GM12878 (cell line): ENCODE data around the gene SHF. TPM values are rescaled to one million over a fixed set of nuclear protein-coding genes. Genes with fewer than 3 reads are reported as not detected.

ENCODE experiments used
- ATAC-seq: fragments of 200-7000 bp; cut with Tn5 transposase; 3 replicates; pipeline ENCODE4 v1.9.1; 2020; ENCODE audit warnings: mild to moderate bottlenecking, moderate library complexity
- BruUV-seq: library from RNA; stranded (reverse); fragments of 400-500 nt; replicated peaks from 2 replicates; lab custom pipeline; 2021; lab: Mats Ljungman, UMichigan
- CTCF ChIA-PET: fragments of 300-600 bp; sonication (Branson Sonifier 250); formaldehyde crosslinking; extraction: SDS; loops from one replicate; lab custom pipeline; 2021; ENCODE audit warnings: inconsistent platforms; lab: Yijun Ruan, JAX
- POLR2A ChIA-PET: fragments of 350-600 bp; formaldehyde crosslinking; extraction: SDS; loops from one replicate; lab custom pipeline; 2021; ENCODE audit warnings: inconsistent platforms; lab: Charles Lee
- RAD21 ChIA-PET: fragments of 300-600 bp; sonication (Branson Sonifier 250); formaldehyde crosslinking; loops from one replicate; lab custom pipeline; 2023; ENCODE audit warnings: antibody characterized with exemption; ENCODE audit not compliant: unreplicated experiment; lab: Charles Lee
- SMC1A ChIA-PET: fragments of 300-600 bp; sonication (Branson Sonifier 250); formaldehyde crosslinking; loops from one replicate; lab custom pipeline; 2023; ENCODE audit not compliant: unreplicated experiment, uncharacterized antibody; lab: Charles Lee
- DNase-seq: peaks from one replicate; pipeline ENCODE4 v3.0.0-alpha.2; 2011; ENCODE audit warnings: low read depth, low spot score
- FAIRE-seq: peaks from 3 replicates; lab custom pipeline; 2011; peaks lifted over from hg19 to GRCh38; lab: Jason Lieb, UNC
- H2AFZ ChIP-seq: 2 replicates; pipeline ENCODE4 v1.6.0; 2011; ENCODE audit warnings: low read depth, low read length, control low read depth; ENCODE audit not compliant: control insufficient read depth
- H3K27ac ChIP-seq: 2 replicates; pipeline ENCODE4 v1.5.1; 2011; ENCODE audit warnings: control low read depth; ENCODE audit not compliant: control insufficient read depth, insufficient read depth
- H3K27me3 ChIP-seq, 2 experiments: replicated peaks in 1 of 2; 2 replicates each; pipeline versions ENCODE4 v1.6.0 to v1.6.1; 2011; ENCODE audit warnings: low read length in 1 of 2; ENCODE audit not compliant: control insufficient read depth in 2 of 2, insufficient read depth in 2 of 2
- H3K36me3 ChIP-seq, 2 experiments: 2 replicates each; pipeline ENCODE4 v1.5.1; 2011; ENCODE audit warnings: low read length in 1 of 2; ENCODE audit not compliant: control insufficient read depth in 2 of 2, insufficient read depth in 2 of 2
- H3K4me1 ChIP-seq: 2 replicates; pipeline ENCODE4 v1.6.1; 2011; ENCODE audit warnings: mild to moderate bottlenecking, low read length, moderate library complexity, mixed read lengths; ENCODE audit not compliant: control insufficient read depth, insufficient read depth
- H3K4me2 ChIP-seq: 2 replicates; pipeline ENCODE4 v1.6.0; 2011; ENCODE audit warnings: control low read depth; ENCODE audit not compliant: control insufficient read depth, insufficient read depth
- H3K4me3 ChIP-seq: fragments of 200-600 bp; sonication (generic); 2 replicates; pipeline ENCODE4 v1.5.1; 2016
- H3K79me2 ChIP-seq: 2 replicates; pipeline ENCODE4 v1.6.0; 2011; ENCODE audit warnings: low read length; ENCODE audit not compliant: control insufficient read depth, insufficient read depth
- H3K9ac ChIP-seq: 2 replicates; pipeline ENCODE4 v1.8.0; 2011; ENCODE audit warnings: low read length, control low read depth, mixed read lengths; ENCODE audit not compliant: control insufficient read depth, insufficient read depth
- H3K9me3 ChIP-seq: replicated peaks from 3 replicates; pipeline ENCODE4 v1.5.1; 2011; ENCODE audit warnings: mild to moderate bottlenecking, low read length; ENCODE audit not compliant: control insufficient read depth, insufficient read depth
- H4K20me1 ChIP-seq: 2 replicates; pipeline ENCODE4 v1.6.0; 2011; ENCODE audit not compliant: control insufficient read depth, insufficient read depth
- NBN ChIP-seq: fragments of 450-650 bp; IDR thresholded peaks from 2 replicates; pipeline ENCODE4 v1.6.1; 2016
- SPI1 ChIP-seq: IDR thresholded peaks from 2 replicates; pipeline ENCODE4 v1.6.1; 2011; ENCODE audit warnings: low read depth, mild to moderate bottlenecking, low read length, moderate library complexity, borderline replicate concordance; ENCODE audit not compliant: insufficient read depth
- YY1 ChIP-seq: IDR thresholded peaks from 2 replicates; pipeline ENCODE4 v1.6.1; 2011; ENCODE audit warnings: low read depth, mild to moderate bottlenecking, low read length
- ZNF207 ChIP-seq: fragments of 450-650 bp; IDR thresholded peaks from 2 replicates; pipeline ENCODE4 v1.6.1; 2014; ENCODE audit warnings: antibody characterized with exemption, mild to moderate bottlenecking, borderline replicate concordance
- WGBS: methylation state at CpG from one replicate; pipeline ENCODE4 v1.1.6; 2016; ENCODE audit warnings: low lambda C conversion rate; ENCODE audit not compliant: insufficient replicate concordance, insufficient coverage; ENCODE audit errors: missing lambda C conversion rate; 5-methylcytosine and 5-hydroxymethylcytosine counted together
- in situ Hi-C: fragments of 300-500 bp; cut with MboI; formaldehyde crosslinking; loops from 9 replicates; pipeline ENCODE4 v1.14.3; 2018; ENCODE audit warnings: mixed read lengths
- intact Hi-C: fragments of 100-400 bp; cut with micrococcal nuclease; formaldehyde crosslinking; loops from one replicate; pipeline ENCODE4 v1.14.2; 2022; ENCODE audit not compliant: unreplicated experiment
- polyA plus RNA-seq, 11 experiments: library from polyadenylated mRNA; depleted of rRNA in 4 of 11; unstranded in 6 of 11; stranded (reverse) in 5 of 11; fragments of >200 nt; fragmentation: Nextera tagmentation in 4 of 11; fragmentation: Illumina TruSeq in 1 of 11; extraction: Ambion mirVana in 4 of 11; extraction: Trizol in 1 of 11; gene quantifications; 1 replicate in 1 of 11; 2 replicates in 10 of 11; pipeline versions ENCODE4 v1.2.1 to v1.2.3, GENCODE V29; 2011 to 2016; ENCODE audit warnings: inconsistent platforms in 2 of 11, missing spikeins in 2 of 11, low read depth in 1 of 11
- total RNA-seq, 4 experiments: library from RNA; depleted of rRNA in 3 of 4; stranded (reverse); fragments of >200 nt in 3 of 4; fragmentation: Illumina TruSeq in 1 of 4; extraction: Trizol in 1 of 4; gene quantifications; 2 replicates each; pipeline versions ENCODE4 v1.2.1 to v1.2.3, GENCODE V29; 2013 to 2021
- TF ChIP-seq, protein P1 (sequence below): fragments of 450-650 bp; IDR thresholded peaks from 2 replicates; pipeline ENCODE4 v1.6.1; 2017; ENCODE audit warnings: low read depth, mild to moderate bottlenecking, moderate library complexity
- TF ChIP-seq, protein P2 (sequence below): fragments of 450-650 bp; IDR thresholded peaks from 2 replicates; pipeline ENCODE4 v1.6.1; 2017; ENCODE audit warnings: mild to moderate bottlenecking
- TF ChIP-seq, protein P3 (sequence below): IDR thresholded peaks from 2 replicates; pipeline ENCODE4 v1.6.1; 2012; ENCODE audit warnings: improper control_type of control experiment, low read depth, low read length; ENCODE audit not compliant: insufficient replicate concordance
- TF ChIP-seq, protein P4 (sequence below), 3 experiments: IDR thresholded peaks in 2 of 3; conservative IDR thresholded peaks in 1 of 3; 2 replicates each; pipeline ENCODE4 v1.5.1; 2011; ENCODE audit warnings: low read depth in 3 of 3, low read length in 3 of 3, mild to moderate bottlenecking in 3 of 3, control low read depth in 2 of 3, moderate library complexity in 2 of 3, inconsistent platforms in 1 of 3, mixed read lengths in 1 of 3; ENCODE audit not compliant: control insufficient read depth in 2 of 3, insufficient read depth in 1 of 3; ENCODE audit errors: extremely low read depth in 1 of 3
- TF ChIP-seq, protein P5 (sequence below): fragments of 450-650 bp; conservative IDR thresholded peaks from 2 replicates; pipeline ENCODE4 v1.6.1; 2017; ENCODE audit warnings: mild to moderate bottlenecking, moderate library complexity

The SHF gene
- total and polyA plus RNA-seq, 10 of the 15 experiments (the other 5 are each of a cell fraction or from before 2014, with no cell fraction given) = 0.04 to 5.7 (median 1.0) TPM; not detected in 1

DNA sequence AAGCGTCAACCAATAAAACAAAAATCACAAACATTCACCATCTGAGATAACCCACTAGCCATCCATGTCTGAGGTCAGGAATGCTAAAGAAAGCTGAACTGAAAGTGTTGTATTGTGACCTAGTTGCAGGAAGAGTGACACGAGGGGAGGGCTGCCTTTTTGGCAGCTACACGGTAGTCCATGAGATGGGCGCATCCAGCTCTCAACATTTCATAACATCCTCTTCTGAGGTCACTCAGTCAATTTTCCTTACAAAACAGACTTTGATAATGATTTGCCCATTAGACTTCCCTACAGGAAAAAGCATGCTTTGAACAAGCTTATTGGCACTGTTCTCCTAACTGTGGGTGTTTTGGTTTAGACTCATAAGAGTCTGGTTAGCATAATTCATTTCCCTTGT lies 15.4 kb upstream of the SHF start:
- Histone ChIP-seq H3K79me2 (no peaks in the 10 kb centered on the region), H3K4me1 (no peaks in the 10 kb centered on the region; the same call in none of the 2 replicates), H3K27ac (no peak overlapping the region), H3K4me2 (no peak overlapping the region), H3K27me3 (no peaks in the 10 kb centered on the region), H3K9ac (no peak overlapping the region), H3K4me3 (no peak overlapping the region), H2AFZ (peak overlapping the region; percentile 25; the same call in 1 of the 2 replicates), H4K20me1 (no peaks in the 10 kb centered on the region), H3K9me3 (no peaks in the 10 kb centered on the region), H3K36me3 (no peaks in the 10 kb centered on the region)
- ATAC-seq (no peak), DNase-seq (no peak), FAIRE-seq (no peak)
- ChIA-PET CTCF (interaction anchor here (0.6 to 11.2 kb wide), 18 partner anchors 14 to 385 kb away, joined by 3 to 253 read pairs (median 10); a partner anchor contains a TSS), RAD21 (interaction anchor here (0.6 to 8.2 kb wide), 10 partner anchors 9 to 228 kb away, joined by 3 to 104 read pairs (median 4); partner anchors contain the start of gene SHF), SMC1A (interaction anchor here (1.0 to 14.4 kb wide), 10 partner anchors 9 to 386 kb away, joined by 3 to 159 read pairs (median 7); a partner anchor contains a TSS), POLR2A (interaction anchor here (1.0 to 2.1 kb wide), 2 partner anchors 22 to 37 kb away, joined by 6 to 7 read pairs; no protein-coding TSS in a partner anchor)
- in situ Hi-C loops = loop anchor here (5.0 kb wide), 1 partner anchor 189 kb away; no protein-coding TSS in a partner anchor
- no TSS peak for BruUV-seq
- intact Hi-C loops = loop anchor here (10.0 kb wide), 1 partner anchor 412 kb away; no protein-coding TSS in a partner anchor
- whole genome bisulfite sequencing = 40% methylated on average over 4 of the region's 4 CpGs
- TF ChIP-seq NBN (0 out of 2 replicates have a peak, but pooled peaks have one; percentile 34), ZNF207 (no peak), SPI1 (peak; percentile 28; the same call in 1 of the 2 replicates), YY1 (no peak)
- TF ChIP-seq, protein P1, sequence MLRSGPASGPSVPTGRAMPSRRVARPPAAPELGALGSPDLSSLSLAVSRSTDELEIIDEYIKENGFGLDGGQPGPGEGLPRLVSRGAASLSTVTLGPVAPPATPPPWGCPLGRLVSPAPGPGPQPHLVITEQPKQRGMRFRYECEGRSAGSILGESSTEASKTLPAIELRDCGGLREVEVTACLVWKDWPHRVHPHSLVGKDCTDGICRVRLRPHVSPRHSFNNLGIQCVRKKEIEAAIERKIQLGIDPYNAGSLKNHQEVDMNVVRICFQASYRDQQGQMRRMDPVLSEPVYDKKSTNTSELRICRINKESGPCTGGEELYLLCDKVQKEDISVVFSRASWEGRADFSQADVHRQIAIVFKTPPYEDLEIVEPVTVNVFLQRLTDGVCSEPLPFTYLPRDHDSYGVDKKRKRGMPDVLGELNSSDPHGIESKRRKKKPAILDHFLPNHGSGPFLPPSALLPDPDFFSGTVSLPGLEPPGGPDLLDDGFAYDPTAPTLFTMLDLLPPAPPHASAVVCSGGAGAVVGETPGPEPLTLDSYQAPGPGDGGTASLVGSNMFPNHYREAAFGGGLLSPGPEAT = peak; percentile 49
- TF ChIP-seq, protein P2, sequence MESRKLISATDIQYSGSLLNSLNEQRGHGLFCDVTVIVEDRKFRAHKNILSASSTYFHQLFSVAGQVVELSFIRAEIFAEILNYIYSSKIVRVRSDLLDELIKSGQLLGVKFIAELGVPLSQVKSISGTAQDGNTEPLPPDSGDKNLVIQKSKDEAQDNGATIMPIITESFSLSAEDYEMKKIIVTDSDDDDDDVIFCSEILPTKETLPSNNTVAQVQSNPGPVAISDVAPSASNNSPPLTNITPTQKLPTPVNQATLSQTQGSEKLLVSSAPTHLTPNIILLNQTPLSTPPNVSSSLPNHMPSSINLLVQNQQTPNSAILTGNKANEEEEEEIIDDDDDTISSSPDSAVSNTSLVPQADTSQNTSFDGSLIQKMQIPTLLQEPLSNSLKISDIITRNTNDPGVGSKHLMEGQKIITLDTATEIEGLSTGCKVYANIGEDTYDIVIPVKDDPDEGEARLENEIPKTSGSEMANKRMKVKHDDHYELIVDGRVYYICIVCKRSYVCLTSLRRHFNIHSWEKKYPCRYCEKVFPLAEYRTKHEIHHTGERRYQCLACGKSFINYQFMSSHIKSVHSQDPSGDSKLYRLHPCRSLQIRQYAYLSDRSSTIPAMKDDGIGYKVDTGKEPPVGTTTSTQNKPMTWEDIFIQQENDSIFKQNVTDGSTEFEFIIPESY = no peak
- TF ChIP-seq, protein P3, sequence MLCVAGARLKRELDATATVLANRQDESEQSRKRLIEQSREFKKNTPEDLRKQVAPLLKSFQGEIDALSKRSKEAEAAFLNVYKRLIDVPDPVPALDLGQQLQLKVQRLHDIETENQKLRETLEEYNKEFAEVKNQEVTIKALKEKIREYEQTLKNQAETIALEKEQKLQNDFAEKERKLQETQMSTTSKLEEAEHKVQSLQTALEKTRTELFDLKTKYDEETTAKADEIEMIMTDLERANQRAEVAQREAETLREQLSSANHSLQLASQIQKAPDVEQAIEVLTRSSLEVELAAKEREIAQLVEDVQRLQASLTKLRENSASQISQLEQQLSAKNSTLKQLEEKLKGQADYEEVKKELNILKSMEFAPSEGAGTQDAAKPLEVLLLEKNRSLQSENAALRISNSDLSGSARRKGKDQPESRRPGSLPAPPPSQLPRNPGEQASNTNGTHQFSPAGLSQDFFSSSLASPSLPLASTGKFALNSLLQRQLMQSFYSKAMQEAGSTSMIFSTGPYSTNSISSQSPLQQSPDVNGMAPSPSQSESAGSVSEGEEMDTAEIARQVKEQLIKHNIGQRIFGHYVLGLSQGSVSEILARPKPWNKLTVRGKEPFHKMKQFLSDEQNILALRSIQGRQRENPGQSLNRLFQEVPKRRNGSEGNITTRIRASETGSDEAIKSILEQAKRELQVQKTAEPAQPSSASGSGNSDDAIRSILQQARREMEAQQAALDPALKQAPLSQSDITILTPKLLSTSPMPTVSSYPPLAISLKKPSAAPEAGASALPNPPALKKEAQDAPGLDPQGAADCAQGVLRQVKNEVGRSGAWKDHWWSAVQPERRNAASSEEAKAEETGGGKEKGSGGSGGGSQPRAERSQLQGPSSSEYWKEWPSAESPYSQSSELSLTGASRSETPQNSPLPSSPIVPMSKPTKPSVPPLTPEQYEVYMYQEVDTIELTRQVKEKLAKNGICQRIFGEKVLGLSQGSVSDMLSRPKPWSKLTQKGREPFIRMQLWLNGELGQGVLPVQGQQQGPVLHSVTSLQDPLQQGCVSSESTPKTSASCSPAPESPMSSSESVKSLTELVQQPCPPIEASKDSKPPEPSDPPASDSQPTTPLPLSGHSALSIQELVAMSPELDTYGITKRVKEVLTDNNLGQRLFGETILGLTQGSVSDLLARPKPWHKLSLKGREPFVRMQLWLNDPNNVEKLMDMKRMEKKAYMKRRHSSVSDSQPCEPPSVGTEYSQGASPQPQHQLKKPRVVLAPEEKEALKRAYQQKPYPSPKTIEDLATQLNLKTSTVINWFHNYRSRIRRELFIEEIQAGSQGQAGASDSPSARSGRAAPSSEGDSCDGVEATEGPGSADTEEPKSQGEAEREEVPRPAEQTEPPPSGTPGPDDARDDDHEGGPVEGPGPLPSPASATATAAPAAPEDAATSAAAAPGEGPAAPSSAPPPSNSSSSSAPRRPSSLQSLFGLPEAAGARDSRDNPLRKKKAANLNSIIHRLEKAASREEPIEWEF = no peak
- TF ChIP-seq, protein P4, sequence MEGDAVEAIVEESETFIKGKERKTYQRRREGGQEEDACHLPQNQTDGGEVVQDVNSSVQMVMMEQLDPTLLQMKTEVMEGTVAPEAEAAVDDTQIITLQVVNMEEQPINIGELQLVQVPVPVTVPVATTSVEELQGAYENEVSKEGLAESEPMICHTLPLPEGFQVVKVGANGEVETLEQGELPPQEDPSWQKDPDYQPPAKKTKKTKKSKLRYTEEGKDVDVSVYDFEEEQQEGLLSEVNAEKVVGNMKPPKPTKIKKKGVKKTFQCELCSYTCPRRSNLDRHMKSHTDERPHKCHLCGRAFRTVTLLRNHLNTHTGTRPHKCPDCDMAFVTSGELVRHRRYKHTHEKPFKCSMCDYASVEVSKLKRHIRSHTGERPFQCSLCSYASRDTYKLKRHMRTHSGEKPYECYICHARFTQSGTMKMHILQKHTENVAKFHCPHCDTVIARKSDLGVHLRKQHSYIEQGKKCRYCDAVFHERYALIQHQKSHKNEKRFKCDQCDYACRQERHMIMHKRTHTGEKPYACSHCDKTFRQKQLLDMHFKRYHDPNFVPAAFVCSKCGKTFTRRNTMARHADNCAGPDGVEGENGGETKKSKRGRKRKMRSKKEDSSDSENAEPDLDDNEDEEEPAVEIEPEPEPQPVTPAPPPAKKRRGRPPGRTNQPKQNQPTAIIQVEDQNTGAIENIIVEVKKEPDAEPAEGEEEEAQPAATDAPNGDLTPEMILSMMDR (IDR thresholded peaks at IDR 0.05 in 2 of 3, conservative IDR thresholded peaks at IDR 0.05 in 1 of 3; ENCODE audit: control insufficient read depth in 2 of 3, extremely low read depth in 1 of 3, insufficient read depth in 1 of 3, low read depth in 3 of 3, low read length in 3 of 3) = no peak
- TF ChIP-seq, protein P5, sequence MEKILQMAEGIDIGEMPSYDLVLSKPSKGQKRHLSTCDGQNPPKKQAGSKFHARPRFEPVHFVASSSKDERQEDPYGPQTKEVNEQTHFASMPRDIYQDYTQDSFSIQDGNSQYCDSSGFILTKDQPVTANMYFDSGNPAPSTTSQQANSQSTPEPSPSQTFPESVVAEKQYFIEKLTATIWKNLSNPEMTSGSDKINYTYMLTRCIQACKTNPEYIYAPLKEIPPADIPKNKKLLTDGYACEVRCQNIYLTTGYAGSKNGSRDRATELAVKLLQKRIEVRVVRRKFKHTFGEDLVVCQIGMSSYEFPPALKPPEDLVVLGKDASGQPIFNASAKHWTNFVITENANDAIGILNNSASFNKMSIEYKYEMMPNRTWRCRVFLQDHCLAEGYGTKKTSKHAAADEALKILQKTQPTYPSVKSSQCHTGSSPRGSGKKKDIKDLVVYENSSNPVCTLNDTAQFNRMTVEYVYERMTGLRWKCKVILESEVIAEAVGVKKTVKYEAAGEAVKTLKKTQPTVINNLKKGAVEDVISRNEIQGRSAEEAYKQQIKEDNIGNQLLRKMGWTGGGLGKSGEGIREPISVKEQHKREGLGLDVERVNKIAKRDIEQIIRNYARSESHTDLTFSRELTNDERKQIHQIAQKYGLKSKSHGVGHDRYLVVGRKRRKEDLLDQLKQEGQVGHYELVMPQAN = no peak
